Liver (tissue), 9 donors: Measurements from ENCODE around the gene SOX2. TPM values are rescaled to one million over a fixed set of nuclear protein-coding genes. Genes with fewer than 3 reads are reported as not detected.

ENCODE experiments used
- DNase-seq: peaks from one replicate; pipeline ENCODE4 v3.0.0-alpha.2; 2017; ENCODE audit warnings: low spot score
- H3K27ac ChIP-seq, 2 donors: one replicate each; pipeline ENCODE4 v1.7.0; 2013; ENCODE audit warnings: inconsistent platforms in 2 of 2, low read length in 2 of 2, control low read depth in 1 of 2, low read depth in 1 of 2, mild to moderate bottlenecking in 1 of 2
- H3K27me3 ChIP-seq, 4 donors: one replicate each; pipeline versions ENCODE4 v1.6.1 to v1.7.0; 2013; ENCODE audit warnings: low read length in 3 of 4, inconsistent platforms in 1 of 4, mild to moderate bottlenecking in 1 of 4, moderate library complexity in 1 of 4; ENCODE audit not compliant: control insufficient read depth in 4 of 4, insufficient read depth in 4 of 4
- H3K36me3 ChIP-seq, 4 donors: one replicate each; pipeline versions ENCODE4 v1.6.1 to v1.7.0; 2013; ENCODE audit warnings: low read length in 3 of 4, mild to moderate bottlenecking in 3 of 4, low read depth in 1 of 4, moderate library complexity in 1 of 4; ENCODE audit not compliant: control insufficient read depth in 4 of 4, insufficient read depth in 3 of 4
- H3K4me1 ChIP-seq, 4 donors: one replicate each; pipeline versions ENCODE4 v1.6.1 to v1.7.0; 2013; ENCODE audit warnings: low read length in 3 of 4, mild to moderate bottlenecking in 3 of 4, moderate library complexity in 1 of 4; ENCODE audit not compliant: control insufficient read depth in 4 of 4, insufficient read depth in 4 of 4
- H3K4me3 ChIP-seq, 3 donors: one replicate each; pipeline versions ENCODE4 v1.6.1 to v1.7.0; 2013; ENCODE audit warnings: low read length in 3 of 3, control low read depth in 1 of 3, low read depth in 1 of 3, mild to moderate bottlenecking in 1 of 3
- H3K9ac ChIP-seq, 2 donors: one replicate each; pipeline ENCODE4 v1.7.0; 2013; ENCODE audit warnings: low read length in 2 of 2, mild to moderate bottlenecking in 2 of 2, moderate library complexity in 2 of 2, control low read depth in 1 of 2, low read depth in 1 of 2
- H3K9me3 ChIP-seq, 4 donors: one replicate each; pipeline versions ENCODE4 v1.6.1 to v1.7.0; 2013; ENCODE audit warnings: low read length in 3 of 4; ENCODE audit not compliant: control insufficient read depth in 4 of 4
- EGR1 ChIP-seq, 2 donors: IDR thresholded peaks; 2 replicates each; pipeline ENCODE4 v1.6.1; 2016 to 2018; ENCODE audit warnings: antibody characterized with exemption in 2 of 2, low read depth in 2 of 2
- FOXA1 ChIP-seq: IDR thresholded peaks from 2 replicates; pipeline ENCODE4 v1.6.1; 2016; ENCODE audit warnings: antibody characterized with exemption
- GABPA ChIP-seq, 2 donors: IDR thresholded peaks in 1 of 2; conservative IDR thresholded peaks in 1 of 2; 2 replicates each; pipeline ENCODE4 v1.6.1; 2016; ENCODE audit warnings: antibody characterized with exemption in 2 of 2, mild to moderate bottlenecking in 1 of 2, moderate library complexity in 1 of 2
- HNF4A ChIP-seq, 2 donors: conservative IDR thresholded peaks; 2 replicates each; pipeline ENCODE4 v1.6.1; 2016; ENCODE audit warnings: antibody characterized with exemption in 2 of 2, mild to moderate bottlenecking in 2 of 2
- JUND ChIP-seq, 2 donors: IDR thresholded peaks; 2 replicates each; pipeline ENCODE4 v1.6.1; 2016; ENCODE audit warnings: antibody characterized with exemption in 2 of 2
- NR2F2 ChIP-seq: IDR thresholded peaks from 2 replicates; pipeline ENCODE4 v1.6.1; 2016; ENCODE audit warnings: antibody characterized with exemption
- RAD21 ChIP-seq, 2 donors: IDR thresholded peaks; 2 replicates each; pipeline ENCODE4 v1.6.1; 2016; ENCODE audit warnings: antibody characterized with exemption in 2 of 2, mild to moderate bottlenecking in 2 of 2
- RXRA ChIP-seq, 2 donors: IDR thresholded peaks; 2 replicates each; pipeline ENCODE4 v1.6.1; 2017 to 2018; ENCODE audit warnings: antibody characterized with exemption in 2 of 2, mild to moderate bottlenecking in 1 of 2
- SP1 ChIP-seq: IDR thresholded peaks from 2 replicates; pipeline ENCODE4 v1.6.1; 2018; ENCODE audit warnings: antibody characterized with exemption, mild to moderate bottlenecking
- TAF1 ChIP-seq: conservative IDR thresholded peaks from 2 replicates; pipeline ENCODE4 v1.6.1; 2016; ENCODE audit warnings: antibody characterized with exemption, mild to moderate bottlenecking
- YY1 ChIP-seq: IDR thresholded peaks from 2 replicates; pipeline ENCODE4 v1.6.1; 2016; ENCODE audit warnings: antibody characterized with exemption, mild to moderate bottlenecking
- WGBS: extraction: QIAGEN DNeasy Blood & Tissue Kit; methylation state at CpG from one replicate; pipeline ENCODE4 v1.1.7; 2013; 5-methylcytosine and 5-hydroxymethylcytosine counted together
- polyA plus RNA-seq, 2 donors: library from polyadenylated mRNA; stranded (reverse) in 1 of 2; unstranded in 1 of 2; fragments of 200-250 nt in 1 of 2; fragments of >200 nt in 1 of 2; fragmentation: Nextera tagmentation in 1 of 2; extraction: Ambion mirVana in 1 of 2; gene quantifications; one replicate each; pipeline versions ENCODE4 v1.2.1 to v1.2.3, GENCODE V29; 2013 to 2015
- total RNA-seq, 2 donors: library from RNA; depleted of rRNA; stranded (reverse); fragments of >200 nt; gene quantifications; one replicate each; pipeline ENCODE4 v1.2.3, GENCODE V29; 2014
- TF ChIP-seq, protein P1 (sequence below): IDR thresholded peaks from 2 replicates; pipeline ENCODE4 v1.6.1; 2016; ENCODE audit warnings: antibody characterized with exemption
- TF ChIP-seq, protein P2 (sequence below): IDR thresholded peaks from 2 replicates; pipeline ENCODE4 v1.6.1; 2016; ENCODE audit warnings: antibody characterized with exemption
- TF ChIP-seq, protein P3 (sequence below): IDR thresholded peaks from 2 replicates; pipeline ENCODE4 v1.6.1; 2016; ENCODE audit warnings: antibody characterized with exemption
- TF ChIP-seq, protein P4 (sequence below): fragments of 150-350 bp; IDR thresholded peaks from 2 replicates; pipeline ENCODE4 v1.5.1; 2017; ENCODE audit warnings: improper control_type of control experiment, low read depth, low read length; ENCODE audit not compliant: missing input control
- donor health status: healthy.
- donor health status: healthy.
- donor health status: healthy.
- donor health status: healthy.
- donor health status: healthy.

SOX2 gene
- total and polyA plus RNA-seq, 4 donors = 0.02 TPM; not detected in 3

DNA sequence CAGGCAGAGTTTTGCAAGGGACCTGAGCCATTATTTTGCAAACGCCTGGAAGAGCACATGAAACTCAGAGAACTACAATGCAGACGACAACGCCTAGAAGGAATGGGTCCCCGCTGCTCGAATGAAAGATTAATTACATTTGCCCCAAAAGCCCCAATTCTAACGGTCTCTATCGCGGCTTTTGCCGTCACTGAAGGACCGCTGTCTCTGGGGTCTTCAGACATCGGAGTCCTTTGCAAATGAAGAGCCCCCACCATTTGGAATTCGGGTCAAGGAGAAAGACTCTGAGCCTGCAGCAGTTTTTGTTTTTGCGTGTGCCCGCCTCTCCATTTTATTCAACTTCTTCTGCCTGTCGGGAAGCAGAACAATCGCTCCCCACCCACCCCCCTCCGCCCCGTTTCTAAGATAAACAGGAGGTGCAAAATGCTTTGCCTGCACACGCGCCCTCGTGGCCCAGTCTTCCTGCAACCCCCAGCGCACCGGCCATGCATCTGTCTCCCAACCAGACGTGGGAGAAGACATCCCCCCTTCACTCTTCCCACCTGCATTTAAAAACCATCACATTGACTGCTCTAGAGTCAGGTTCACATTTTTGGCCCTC lies 13.5 kb downstream of the SOX2 start (continued):
- TF ChIP-seq JUND (IDR thresholded peaks at IDR 0.05) = no peak

DNA sequence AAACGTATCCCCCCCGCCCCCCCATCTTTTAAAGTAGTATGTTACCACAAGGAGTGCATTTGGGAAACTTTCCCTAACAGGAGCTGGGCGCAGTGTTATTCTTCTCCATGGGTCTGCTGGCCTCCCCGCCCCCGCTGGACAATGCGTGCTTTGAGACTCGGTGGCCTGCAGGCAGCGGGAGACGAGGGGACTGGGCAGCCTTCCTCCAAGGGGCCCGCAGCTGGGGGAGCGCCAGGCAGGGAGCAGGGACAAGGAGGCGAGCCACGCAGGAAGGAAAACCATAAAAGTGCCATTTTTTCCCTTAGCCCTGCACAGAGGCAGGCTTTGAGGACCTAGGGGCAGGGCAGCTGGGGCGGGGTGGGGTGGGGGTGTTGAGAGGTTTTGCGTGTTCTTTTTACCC lies 14.1 kb downstream of the SOX2 start:
- H3K4me1 ChIP-seq = peaks cover 11 to 26% (median 21%) of the 10 kb centered on the region in 4 donors
- TF ChIP-seq SP1 (no peak), FOXA1 (no peak), TAF1 (no peak), RAD21 (IDR thresholded peaks at IDR 0.05) (no peak), HNF4A (conservative IDR thresholded peaks at IDR 0.05) (no peak), NR2F2 (no peak), YY1 (no peak), JUND (IDR thresholded peaks at IDR 0.05) (no peak), RXRA (IDR thresholded peaks at IDR 0.05) (no peak), EGR1 (IDR thresholded peaks at IDR 0.05; ENCODE audit: low read depth in 2 of 2) (no peak), GABPA (IDR thresholded peaks at IDR 0.05 in 1 of 2, conservative IDR thresholded peaks at IDR 0.05 in 1 of 2) (no peak)
- TF ChIP-seq, protein P1, sequence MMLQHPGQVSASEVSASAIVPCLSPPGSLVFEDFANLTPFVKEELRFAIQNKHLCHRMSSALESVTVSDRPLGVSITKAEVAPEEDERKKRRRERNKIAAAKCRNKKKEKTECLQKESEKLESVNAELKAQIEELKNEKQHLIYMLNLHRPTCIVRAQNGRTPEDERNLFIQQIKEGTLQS = no peak
- TF ChIP-seq, protein P2, sequence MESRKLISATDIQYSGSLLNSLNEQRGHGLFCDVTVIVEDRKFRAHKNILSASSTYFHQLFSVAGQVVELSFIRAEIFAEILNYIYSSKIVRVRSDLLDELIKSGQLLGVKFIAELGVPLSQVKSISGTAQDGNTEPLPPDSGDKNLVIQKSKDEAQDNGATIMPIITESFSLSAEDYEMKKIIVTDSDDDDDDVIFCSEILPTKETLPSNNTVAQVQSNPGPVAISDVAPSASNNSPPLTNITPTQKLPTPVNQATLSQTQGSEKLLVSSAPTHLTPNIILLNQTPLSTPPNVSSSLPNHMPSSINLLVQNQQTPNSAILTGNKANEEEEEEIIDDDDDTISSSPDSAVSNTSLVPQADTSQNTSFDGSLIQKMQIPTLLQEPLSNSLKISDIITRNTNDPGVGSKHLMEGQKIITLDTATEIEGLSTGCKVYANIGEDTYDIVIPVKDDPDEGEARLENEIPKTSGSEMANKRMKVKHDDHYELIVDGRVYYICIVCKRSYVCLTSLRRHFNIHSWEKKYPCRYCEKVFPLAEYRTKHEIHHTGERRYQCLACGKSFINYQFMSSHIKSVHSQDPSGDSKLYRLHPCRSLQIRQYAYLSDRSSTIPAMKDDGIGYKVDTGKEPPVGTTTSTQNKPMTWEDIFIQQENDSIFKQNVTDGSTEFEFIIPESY = no peak
- TF ChIP-seq, protein P3, sequence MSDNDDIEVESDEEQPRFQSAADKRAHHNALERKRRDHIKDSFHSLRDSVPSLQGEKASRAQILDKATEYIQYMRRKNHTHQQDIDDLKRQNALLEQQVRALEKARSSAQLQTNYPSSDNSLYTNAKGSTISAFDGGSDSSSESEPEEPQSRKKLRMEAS = no peak
- TF ChIP-seq, protein P4, sequence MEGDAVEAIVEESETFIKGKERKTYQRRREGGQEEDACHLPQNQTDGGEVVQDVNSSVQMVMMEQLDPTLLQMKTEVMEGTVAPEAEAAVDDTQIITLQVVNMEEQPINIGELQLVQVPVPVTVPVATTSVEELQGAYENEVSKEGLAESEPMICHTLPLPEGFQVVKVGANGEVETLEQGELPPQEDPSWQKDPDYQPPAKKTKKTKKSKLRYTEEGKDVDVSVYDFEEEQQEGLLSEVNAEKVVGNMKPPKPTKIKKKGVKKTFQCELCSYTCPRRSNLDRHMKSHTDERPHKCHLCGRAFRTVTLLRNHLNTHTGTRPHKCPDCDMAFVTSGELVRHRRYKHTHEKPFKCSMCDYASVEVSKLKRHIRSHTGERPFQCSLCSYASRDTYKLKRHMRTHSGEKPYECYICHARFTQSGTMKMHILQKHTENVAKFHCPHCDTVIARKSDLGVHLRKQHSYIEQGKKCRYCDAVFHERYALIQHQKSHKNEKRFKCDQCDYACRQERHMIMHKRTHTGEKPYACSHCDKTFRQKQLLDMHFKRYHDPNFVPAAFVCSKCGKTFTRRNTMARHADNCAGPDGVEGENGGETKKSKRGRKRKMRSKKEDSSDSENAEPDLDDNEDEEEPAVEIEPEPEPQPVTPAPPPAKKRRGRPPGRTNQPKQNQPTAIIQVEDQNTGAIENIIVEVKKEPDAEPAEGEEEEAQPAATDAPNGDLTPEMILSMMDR = no peak
- no peak overlapping the region for H3K9ac ChIP-seq
- 8% methylated on average over 15 of the region's 15 CpGs for WGBS
- H3K27me3 ChIP-seq = peaks cover 9 to 31% (median 18%) of the 10 kb centered on the region in 4 donors
- no peaks in the 10 kb centered on the region for H3K36me3 ChIP-seq
- H3K4me3 ChIP-seq = no peak overlapping the region
- no peak for DNase-seq
- peaks cover 0 to 9% (median 0%) of the 10 kb centered on the region in 4 donors for H3K9me3 ChIP-seq
- H3K27ac ChIP-seq = no peak overlapping the region
